Body of pancreas (tissue), 4 donors: ENCODE results near the gene SCRT2.

Experiments used
- POLR2A ChIP-seq, 3 donors: fragments of 450-650 bp; IDR thresholded peaks; one replicate each; pipeline ENCODE4 v1.6.1; 2016; ENCODE audit warnings: antibody characterized with exemption in 3 of 3, mild to moderate bottlenecking in 2 of 3
- TF ChIP-seq, protein P1 (sequence below), 7 experiments: fragments of 450-650 bp in 4 of 7; fragments of 200-600 bp in 3 of 7; sonication (generic) in 3 of 7; IDR thresholded peaks; one replicate each; pipeline ENCODE4 v1.5.1; 2016 to 2019; ENCODE audit warnings: antibody characterized with exemption in 7 of 7

DNA sequence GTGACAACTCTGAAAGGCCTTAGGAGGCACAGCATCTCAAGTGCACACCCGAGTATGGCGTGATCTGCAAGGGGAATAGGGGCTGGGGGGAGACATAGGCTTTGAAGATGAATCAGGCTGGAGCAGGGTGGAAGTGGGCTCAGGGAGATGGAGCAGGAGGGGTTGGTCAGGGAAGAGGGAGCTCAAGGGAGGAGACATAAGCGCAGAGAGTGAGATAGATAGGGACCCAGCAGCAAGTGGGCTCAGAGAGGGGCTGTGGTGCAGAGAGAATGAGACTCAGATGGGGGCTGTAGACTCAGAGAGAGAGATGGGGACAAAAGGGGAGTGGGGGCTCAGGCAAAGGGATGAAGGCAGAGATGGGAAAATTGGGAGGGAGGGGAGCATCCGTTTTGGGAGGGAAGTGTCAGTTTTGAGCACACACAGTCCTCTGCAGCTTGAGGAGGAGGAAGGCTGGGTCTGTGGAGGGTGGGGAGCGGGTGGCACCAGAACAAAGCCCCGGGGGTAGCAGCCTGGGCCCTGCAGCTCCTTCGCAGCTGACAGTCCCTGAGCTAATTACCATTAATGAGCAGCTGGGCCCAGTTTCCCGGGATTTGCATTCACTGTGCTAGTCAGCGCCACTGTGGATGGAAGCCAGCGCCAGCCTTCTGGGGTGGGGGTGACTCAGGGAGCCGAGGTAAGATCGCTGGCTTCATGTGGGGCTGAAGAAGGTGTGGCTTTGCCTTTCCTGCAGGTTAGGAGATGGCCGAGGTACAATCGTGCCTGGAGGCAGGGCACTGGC lies 41.3 kb downstream of the SCRT2 start:
- TF ChIP-seq, protein P1, sequence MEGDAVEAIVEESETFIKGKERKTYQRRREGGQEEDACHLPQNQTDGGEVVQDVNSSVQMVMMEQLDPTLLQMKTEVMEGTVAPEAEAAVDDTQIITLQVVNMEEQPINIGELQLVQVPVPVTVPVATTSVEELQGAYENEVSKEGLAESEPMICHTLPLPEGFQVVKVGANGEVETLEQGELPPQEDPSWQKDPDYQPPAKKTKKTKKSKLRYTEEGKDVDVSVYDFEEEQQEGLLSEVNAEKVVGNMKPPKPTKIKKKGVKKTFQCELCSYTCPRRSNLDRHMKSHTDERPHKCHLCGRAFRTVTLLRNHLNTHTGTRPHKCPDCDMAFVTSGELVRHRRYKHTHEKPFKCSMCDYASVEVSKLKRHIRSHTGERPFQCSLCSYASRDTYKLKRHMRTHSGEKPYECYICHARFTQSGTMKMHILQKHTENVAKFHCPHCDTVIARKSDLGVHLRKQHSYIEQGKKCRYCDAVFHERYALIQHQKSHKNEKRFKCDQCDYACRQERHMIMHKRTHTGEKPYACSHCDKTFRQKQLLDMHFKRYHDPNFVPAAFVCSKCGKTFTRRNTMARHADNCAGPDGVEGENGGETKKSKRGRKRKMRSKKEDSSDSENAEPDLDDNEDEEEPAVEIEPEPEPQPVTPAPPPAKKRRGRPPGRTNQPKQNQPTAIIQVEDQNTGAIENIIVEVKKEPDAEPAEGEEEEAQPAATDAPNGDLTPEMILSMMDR (IDR thresholded peaks at IDR 0.05) = no peak
- TF ChIP-seq POLR2A (IDR thresholded peaks at IDR 0.05) = no peak
